GM12878 (cell line): ENCODE measurements around the gene RPS16. TPM values are rescaled to one million over a fixed set of nuclear protein-coding genes. Genes with fewer than 3 reads are reported as not detected.

ENCODE experiments used
- BHLHE40 ChIP-seq, 2 experiments: fragments of 450-650 bp in 1 of 2; IDR thresholded peaks; 2 replicates each; pipeline ENCODE4 v1.6.1; 2011 to 2017; ENCODE audit warnings: low read depth in 2 of 2, borderline replicate concordance in 1 of 2, improper control_type of control experiment in 1 of 2, low read length in 1 of 2, mild to moderate bottlenecking in 1 of 2
- BMI1 ChIP-seq: fragments of 450-650 bp; IDR thresholded peaks from 2 replicates; pipeline ENCODE4 v1.6.1; 2016; ENCODE audit warnings: mild to moderate bottlenecking, moderate library complexity, borderline replicate concordance
- CBFB ChIP-seq: IDR thresholded peaks from 2 replicates; pipeline ENCODE4 v1.6.1; 2016; ENCODE audit warnings: antibody characterized with exemption, low read depth
- CBX5 ChIP-seq: sonication (generic); IDR thresholded peaks from 2 replicates; pipeline ENCODE4 v1.6.1; 2016; ENCODE audit warnings: low read depth, moderate library complexity, mild to moderate bottlenecking, inconsistent platforms
- CHD1 ChIP-seq: IDR thresholded peaks from 2 replicates; pipeline ENCODE4 v1.6.1; 2012; ENCODE audit warnings: low read depth, low read length, improper control_type of control experiment
- EED ChIP-seq: sonication (generic); IDR thresholded peaks from 2 replicates; pipeline ENCODE4 v1.6.1; 2016; ENCODE audit warnings: antibody characterized with exemption, low read depth
- EP300 ChIP-seq, 2 experiments: fragments of 150-350 bp in 1 of 2; IDR thresholded peaks; 2 replicates each; pipeline ENCODE4 v1.6.1; 2011 to 2012; ENCODE audit warnings: low read depth in 2 of 2, low read length in 2 of 2, borderline replicate concordance in 1 of 2, improper control_type of control experiment in 1 of 2, inconsistent platforms in 1 of 2; ENCODE audit not compliant: control insufficient read depth in 1 of 2
- IKZF2 ChIP-seq, 2 experiments: fragments of 450-650 bp; IDR thresholded peaks; 2 replicates each; pipeline ENCODE4 v1.6.1; 2017; ENCODE audit warnings: mild to moderate bottlenecking in 2 of 2, moderate library complexity in 2 of 2
- JUNB ChIP-seq: IDR thresholded peaks from 2 replicates; pipeline ENCODE4 v1.6.1; 2016; ENCODE audit warnings: antibody characterized with exemption, mild to moderate bottlenecking
- MTA3 ChIP-seq: IDR thresholded peaks from 2 replicates; pipeline ENCODE4 v1.6.1; 2012; ENCODE audit warnings: low read length, inconsistent platforms, borderline replicate concordance
- NR2F1 ChIP-seq: fragments of 450-650 bp; conservative IDR thresholded peaks from 2 replicates; pipeline ENCODE4 v1.6.1; 2017; ENCODE audit warnings: mild to moderate bottlenecking
- RAD21 ChIP-seq: IDR thresholded peaks from 2 replicates; pipeline ENCODE4 v1.6.1; 2011; ENCODE audit warnings: mild to moderate bottlenecking, low read depth, low read length, moderate library complexity; ENCODE audit not compliant: insufficient read depth
- RBBP5 ChIP-seq: fragments of 200-600 bp; sonication (generic); conservative IDR thresholded peaks from 2 replicates; pipeline ENCODE4 v1.6.1; 2016
- RFX5 ChIP-seq: IDR thresholded peaks from 2 replicates; pipeline ENCODE4 v1.6.1; 2011; ENCODE audit warnings: low read depth, low read length, improper control_type of control experiment
- SMAD1 ChIP-seq: fragments of 450-650 bp; IDR thresholded peaks from 2 replicates; pipeline ENCODE4 v1.6.1; 2018; ENCODE audit warnings: mild to moderate bottlenecking, low read depth; ENCODE audit not compliant: partially characterized antibody
- ZNF24 ChIP-seq: fragments of 450-650 bp; IDR thresholded peaks from 2 replicates; pipeline ENCODE4 v1.6.1; 2017; ENCODE audit warnings: antibody characterized with exemption, mild to moderate bottlenecking
- ZNF384 ChIP-seq: IDR thresholded peaks from 2 replicates; pipeline ENCODE4 v1.6.1; 2012; ENCODE audit warnings: low read depth, mild to moderate bottlenecking, low read length, improper control_type of control experiment, borderline replicate concordance
- polyA plus RNA-seq, 11 experiments: library from polyadenylated mRNA; depleted of rRNA in 4 of 11; unstranded in 6 of 11; stranded (reverse) in 5 of 11; fragments of >200 nt; fragmentation: Nextera tagmentation in 4 of 11; fragmentation: Illumina TruSeq in 1 of 11; extraction: Ambion mirVana in 4 of 11; extraction: Trizol in 1 of 11; gene quantifications; 1 replicate in 1 of 11; 2 replicates in 10 of 11; pipeline versions ENCODE4 v1.2.1 to v1.2.3, GENCODE V29; 2011 to 2016; ENCODE audit warnings: inconsistent platforms in 2 of 11, missing spikeins in 2 of 11, low read depth in 1 of 11
- total RNA-seq, 4 experiments: library from RNA; depleted of rRNA in 3 of 4; stranded (reverse); fragments of >200 nt in 3 of 4; fragmentation: Illumina TruSeq in 1 of 4; extraction: Trizol in 1 of 4; gene quantifications; 2 replicates each; pipeline versions ENCODE4 v1.2.1 to v1.2.3, GENCODE V29; 2013 to 2021
- TF ChIP-seq, protein P1 (sequence below): IDR thresholded peaks from 2 replicates; pipeline ENCODE4 v1.6.1; 2011; ENCODE audit warnings: mild to moderate bottlenecking, low read depth, low read length, moderate library complexity; ENCODE audit not compliant: insufficient replicate concordance
- TF ChIP-seq, protein P2 (sequence below): fragments of 450-650 bp; conservative IDR thresholded peaks from 2 replicates; pipeline ENCODE4 v1.6.1; 2017; ENCODE audit warnings: mild to moderate bottlenecking, moderate library complexity
- TF ChIP-seq, protein P3 (sequence below): IDR thresholded peaks from 2 replicates; pipeline ENCODE4 v1.6.1; 2012; ENCODE audit warnings: low read length, inconsistent platforms
- TF ChIP-seq, protein P4 (sequence below): fragments of 450-650 bp; IDR thresholded peaks from 2 replicates; pipeline ENCODE4 v1.6.1; 2017; ENCODE audit warnings: mild to moderate bottlenecking

RPS16 gene
- total and polyA plus RNA-seq, 10 of the 15 experiments (the other 5 are each of a cell fraction or from before 2014, with no cell fraction given): 148 to 4,810 (median 2,343) TPM

DNA sequence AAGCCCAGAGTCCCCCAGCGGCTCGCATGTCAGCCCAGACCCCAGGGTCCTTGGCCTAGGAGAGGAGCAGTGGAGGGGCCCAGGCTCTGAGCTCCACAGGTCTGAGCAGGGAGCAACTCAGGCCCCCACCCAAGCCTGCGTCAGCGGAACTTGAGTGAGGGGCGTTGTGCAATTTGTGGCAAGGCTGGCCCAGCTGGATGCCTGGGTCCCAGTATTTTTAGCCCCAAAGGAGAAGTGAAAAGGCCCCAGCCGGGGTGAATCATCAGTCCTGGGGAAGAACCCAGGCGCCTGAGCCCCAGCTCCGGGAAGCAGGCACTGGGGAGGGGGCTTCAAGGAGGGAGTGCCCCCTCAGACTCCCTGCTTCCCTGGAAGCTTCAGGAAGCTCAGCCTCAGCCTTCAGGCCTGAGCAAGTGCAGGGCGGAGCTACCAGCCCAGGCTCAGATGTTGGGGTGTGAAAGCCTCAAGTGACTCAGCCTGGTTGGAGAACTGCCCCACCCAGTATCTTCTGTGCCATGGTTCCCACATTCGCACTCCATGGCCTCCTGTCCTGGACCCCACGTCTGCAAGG lies 37.4 kb downstream of the RPS16 start (continued):
- TF ChIP-seq CHD1: no peak
- peak in 1 of 2 experiments; percentile 48; a peak in 1 of 4 replicates for TF ChIP-seq BHLHE40 (IDR thresholded peaks at IDR 0.05; ENCODE audit: borderline replicate concordance in 1 of 2, low read depth in 2 of 2, low read length in 1 of 2)
- TF ChIP-seq CBFB: 0 out of 2 replicates have a peak, but pooled peaks have one; percentile 26
- TF ChIP-seq ZNF24: no peak
- TF ChIP-seq EED: peak; percentile 73
- no peak for TF ChIP-seq MTA3
- TF ChIP-seq BMI1: no peak
- no peak for TF ChIP-seq RAD21
- no peak for TF ChIP-seq NR2F1
- no peak for TF ChIP-seq RFX5
- TF ChIP-seq, protein P1, sequence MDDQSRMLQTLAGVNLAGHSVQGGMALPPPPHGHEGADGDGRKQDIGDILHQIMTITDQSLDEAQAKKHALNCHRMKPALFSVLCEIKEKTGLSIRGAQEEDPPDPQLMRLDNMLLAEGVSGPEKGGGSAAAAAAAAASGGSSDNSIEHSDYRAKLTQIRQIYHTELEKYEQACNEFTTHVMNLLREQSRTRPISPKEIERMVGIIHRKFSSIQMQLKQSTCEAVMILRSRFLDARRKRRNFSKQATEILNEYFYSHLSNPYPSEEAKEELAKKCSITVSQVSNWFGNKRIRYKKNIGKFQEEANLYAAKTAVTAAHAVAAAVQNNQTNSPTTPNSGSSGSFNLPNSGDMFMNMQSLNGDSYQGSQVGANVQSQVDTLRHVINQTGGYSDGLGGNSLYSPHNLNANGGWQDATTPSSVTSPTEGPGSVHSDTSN: no peak
- TF ChIP-seq EP300 (IDR thresholded peaks at IDR 0.05; ENCODE audit: borderline replicate concordance in 1 of 2, control insufficient read depth in 1 of 2, low read depth in 2 of 2, low read length in 2 of 2): peak in 1 of 2 experiments; percentile 42; a peak in 1 of 4 replicates
- 0 out of 2 replicates have a peak, but pooled peaks have one; percentile 31 for TF ChIP-seq JUNB
- no peak for TF ChIP-seq RBBP5
- TF ChIP-seq, protein P2, sequence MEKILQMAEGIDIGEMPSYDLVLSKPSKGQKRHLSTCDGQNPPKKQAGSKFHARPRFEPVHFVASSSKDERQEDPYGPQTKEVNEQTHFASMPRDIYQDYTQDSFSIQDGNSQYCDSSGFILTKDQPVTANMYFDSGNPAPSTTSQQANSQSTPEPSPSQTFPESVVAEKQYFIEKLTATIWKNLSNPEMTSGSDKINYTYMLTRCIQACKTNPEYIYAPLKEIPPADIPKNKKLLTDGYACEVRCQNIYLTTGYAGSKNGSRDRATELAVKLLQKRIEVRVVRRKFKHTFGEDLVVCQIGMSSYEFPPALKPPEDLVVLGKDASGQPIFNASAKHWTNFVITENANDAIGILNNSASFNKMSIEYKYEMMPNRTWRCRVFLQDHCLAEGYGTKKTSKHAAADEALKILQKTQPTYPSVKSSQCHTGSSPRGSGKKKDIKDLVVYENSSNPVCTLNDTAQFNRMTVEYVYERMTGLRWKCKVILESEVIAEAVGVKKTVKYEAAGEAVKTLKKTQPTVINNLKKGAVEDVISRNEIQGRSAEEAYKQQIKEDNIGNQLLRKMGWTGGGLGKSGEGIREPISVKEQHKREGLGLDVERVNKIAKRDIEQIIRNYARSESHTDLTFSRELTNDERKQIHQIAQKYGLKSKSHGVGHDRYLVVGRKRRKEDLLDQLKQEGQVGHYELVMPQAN: peak; percentile 35; the same call in 1 of the 2 replicates
- TF ChIP-seq, protein P3, sequence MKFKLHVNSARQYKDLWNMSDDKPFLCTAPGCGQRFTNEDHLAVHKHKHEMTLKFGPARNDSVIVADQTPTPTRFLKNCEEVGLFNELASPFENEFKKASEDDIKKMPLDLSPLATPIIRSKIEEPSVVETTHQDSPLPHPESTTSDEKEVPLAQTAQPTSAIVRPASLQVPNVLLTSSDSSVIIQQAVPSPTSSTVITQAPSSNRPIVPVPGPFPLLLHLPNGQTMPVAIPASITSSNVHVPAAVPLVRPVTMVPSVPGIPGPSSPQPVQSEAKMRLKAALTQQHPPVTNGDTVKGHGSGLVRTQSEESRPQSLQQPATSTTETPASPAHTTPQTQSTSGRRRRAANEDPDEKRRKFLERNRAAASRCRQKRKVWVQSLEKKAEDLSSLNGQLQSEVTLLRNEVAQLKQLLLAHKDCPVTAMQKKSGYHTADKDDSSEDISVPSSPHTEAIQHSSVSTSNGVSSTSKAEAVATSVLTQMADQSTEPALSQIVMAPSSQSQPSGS: no peak
- TF ChIP-seq SMAD1: no peak
- TF ChIP-seq IKZF2 (IDR thresholded peaks at IDR 0.05): peak; percentile 50 to 75; a peak in 3 of 4 replicates
- no peak for TF ChIP-seq ZNF384
- TF ChIP-seq, protein P4, sequence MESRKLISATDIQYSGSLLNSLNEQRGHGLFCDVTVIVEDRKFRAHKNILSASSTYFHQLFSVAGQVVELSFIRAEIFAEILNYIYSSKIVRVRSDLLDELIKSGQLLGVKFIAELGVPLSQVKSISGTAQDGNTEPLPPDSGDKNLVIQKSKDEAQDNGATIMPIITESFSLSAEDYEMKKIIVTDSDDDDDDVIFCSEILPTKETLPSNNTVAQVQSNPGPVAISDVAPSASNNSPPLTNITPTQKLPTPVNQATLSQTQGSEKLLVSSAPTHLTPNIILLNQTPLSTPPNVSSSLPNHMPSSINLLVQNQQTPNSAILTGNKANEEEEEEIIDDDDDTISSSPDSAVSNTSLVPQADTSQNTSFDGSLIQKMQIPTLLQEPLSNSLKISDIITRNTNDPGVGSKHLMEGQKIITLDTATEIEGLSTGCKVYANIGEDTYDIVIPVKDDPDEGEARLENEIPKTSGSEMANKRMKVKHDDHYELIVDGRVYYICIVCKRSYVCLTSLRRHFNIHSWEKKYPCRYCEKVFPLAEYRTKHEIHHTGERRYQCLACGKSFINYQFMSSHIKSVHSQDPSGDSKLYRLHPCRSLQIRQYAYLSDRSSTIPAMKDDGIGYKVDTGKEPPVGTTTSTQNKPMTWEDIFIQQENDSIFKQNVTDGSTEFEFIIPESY: no peak
- TF ChIP-seq CBX5: no peak
